Choroid plexus epithelial cell (primary cell): ENCODE measurements around the gene DLL1.

ENCODE experiments used
- DNase-seq: peaks from one replicate; pipeline ENCODE4 v3.0.0-alpha.2; 2010; ENCODE audit warnings: low read depth
- H3K4me3 ChIP-seq: 2 replicates; pipeline ENCODE4 v1.5.1; 2011; ENCODE audit warnings: low read depth, mild to moderate bottlenecking, control low read depth, low read length, moderate library complexity
- TF ChIP-seq, protein P1 (sequence below): conservative IDR thresholded peaks from 2 replicates; pipeline ENCODE4 v1.5.1; 2011; ENCODE audit warnings: low read depth, mild to moderate bottlenecking, control low read depth, inconsistent platforms, low read length, moderate library complexity

DLL1 gene

GRCh38 chr6:170271771-170272314 lies 19.0 kb downstream of the DLL1 start:
- TF ChIP-seq, protein P1, sequence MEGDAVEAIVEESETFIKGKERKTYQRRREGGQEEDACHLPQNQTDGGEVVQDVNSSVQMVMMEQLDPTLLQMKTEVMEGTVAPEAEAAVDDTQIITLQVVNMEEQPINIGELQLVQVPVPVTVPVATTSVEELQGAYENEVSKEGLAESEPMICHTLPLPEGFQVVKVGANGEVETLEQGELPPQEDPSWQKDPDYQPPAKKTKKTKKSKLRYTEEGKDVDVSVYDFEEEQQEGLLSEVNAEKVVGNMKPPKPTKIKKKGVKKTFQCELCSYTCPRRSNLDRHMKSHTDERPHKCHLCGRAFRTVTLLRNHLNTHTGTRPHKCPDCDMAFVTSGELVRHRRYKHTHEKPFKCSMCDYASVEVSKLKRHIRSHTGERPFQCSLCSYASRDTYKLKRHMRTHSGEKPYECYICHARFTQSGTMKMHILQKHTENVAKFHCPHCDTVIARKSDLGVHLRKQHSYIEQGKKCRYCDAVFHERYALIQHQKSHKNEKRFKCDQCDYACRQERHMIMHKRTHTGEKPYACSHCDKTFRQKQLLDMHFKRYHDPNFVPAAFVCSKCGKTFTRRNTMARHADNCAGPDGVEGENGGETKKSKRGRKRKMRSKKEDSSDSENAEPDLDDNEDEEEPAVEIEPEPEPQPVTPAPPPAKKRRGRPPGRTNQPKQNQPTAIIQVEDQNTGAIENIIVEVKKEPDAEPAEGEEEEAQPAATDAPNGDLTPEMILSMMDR: no peak
- H3K4me3 ChIP-seq: no peak overlapping the region
- DNase-seq: no peak

DNA sequence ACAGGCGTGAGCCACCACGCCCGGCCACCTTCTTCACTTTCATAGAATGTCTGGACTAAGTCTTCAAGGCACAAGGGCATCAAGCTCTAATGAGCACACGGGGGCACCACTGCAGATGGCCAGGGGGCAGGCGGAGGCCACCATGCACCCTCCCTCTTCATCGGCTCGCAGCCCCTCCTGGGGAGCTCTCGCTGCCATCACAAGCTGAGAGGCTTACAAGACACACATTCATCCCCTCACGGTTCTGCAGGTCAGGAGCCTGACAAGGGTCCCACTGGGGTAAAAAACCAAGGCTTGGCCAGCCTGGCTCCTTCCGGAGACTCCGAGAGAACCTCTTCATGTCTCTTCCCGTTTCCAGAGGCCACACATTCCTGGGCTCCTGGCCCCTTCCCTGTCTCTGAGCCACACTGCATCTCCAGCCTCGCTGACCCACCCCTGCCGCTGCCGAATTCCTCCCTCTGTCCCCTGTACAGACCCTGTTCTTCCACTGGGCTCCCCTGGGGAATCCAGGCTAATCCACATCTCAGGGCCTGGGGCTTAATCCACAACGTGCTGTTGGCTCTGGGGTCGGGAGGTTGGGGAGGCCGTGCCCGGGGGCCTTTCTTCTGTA lies 19.8 kb downstream of the DLL1 start:
- no peak for DNase-seq
- TF ChIP-seq, protein P1: no peak
- no peak overlapping the region for H3K4me3 ChIP-seq

- TF ChIP-seq, protein P1: no peak
- no peak overlapping the region for H3K4me3 ChIP-seq
- peak; percentile 41 for DNase-seq
These were observed 20.9 kb downstream of the DLL1 start for GRCh38 chr6:170269846-170270541.

DNA sequence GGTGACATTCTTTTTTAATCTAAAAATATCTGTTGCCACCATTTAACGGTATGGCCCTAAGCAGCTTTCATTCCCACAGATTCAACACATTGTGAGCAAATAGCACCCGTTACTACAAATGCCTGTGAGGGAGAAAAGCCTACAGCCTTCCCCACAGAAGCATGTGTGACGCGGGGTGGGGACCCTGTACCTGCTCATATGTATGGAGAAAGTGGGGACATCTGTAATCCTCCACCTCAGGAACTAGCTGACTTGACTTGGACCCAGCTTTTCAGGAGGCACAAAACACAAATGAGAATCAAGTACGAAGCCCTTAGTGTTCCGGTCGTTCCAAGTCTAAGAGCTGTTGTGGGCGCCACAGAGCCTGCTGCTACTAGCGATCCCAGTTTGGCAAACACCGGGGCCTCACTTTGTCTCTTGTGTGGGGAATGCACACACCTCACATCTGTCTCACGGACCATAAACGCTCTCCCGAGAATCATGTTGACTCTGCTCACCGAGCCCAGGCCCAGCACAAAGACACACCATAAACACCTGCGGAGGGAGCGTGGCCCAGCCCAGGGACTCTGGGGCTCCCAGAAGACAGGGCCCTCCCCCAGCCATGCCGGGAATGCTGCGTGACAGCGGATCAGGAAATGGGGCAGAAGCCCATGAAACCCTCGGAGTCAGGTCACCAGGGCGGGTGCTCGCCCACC lies 21.6 kb downstream of the DLL1 start:
- TF ChIP-seq, protein P1: no peak
- H3K4me3 ChIP-seq: no peak overlapping the region
- DNase-seq: no peak

DNA sequence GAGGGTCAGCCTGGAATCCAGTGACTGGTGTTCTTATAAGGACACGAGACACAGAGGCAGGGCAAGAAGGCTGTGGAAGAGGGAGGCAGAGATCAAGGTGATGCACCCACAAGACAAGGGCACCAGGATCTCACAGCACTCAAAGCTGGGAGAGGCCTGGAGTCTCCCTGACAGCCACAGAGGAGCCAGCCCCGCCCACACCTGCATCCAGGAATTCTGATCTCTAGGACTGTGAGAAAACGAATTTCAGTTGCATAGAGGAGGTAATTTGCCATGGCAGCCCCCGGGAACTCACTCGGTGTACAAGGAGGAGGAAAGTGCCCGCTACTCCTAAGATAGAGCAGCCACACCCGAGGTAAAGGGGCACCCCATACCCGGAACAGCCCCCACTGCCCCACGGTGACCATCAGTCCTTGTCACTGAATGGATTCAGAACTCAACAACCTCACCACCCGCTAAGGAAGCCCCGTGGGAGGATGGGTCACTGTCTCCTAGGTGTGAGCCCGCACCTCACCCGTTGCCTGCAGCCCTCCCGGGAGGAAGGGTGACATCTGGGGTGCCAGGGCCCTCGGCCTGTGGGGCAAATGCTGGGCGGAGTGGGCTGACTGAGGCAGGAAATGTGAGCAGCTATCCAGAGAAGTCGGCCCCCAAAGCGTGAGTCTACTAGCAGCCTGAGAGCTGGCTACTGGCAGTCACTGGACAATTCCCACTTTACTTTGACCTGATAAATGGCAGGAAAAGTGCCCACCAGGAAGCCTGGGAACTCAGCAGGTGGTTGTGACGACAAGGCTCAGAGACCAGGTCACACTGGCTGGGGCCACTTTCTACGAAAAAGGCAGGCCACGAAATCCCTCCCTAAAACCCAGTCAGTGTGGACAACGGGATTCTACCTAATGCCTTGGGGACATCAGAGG lies 22.4 kb downstream of the DLL1 start:
- H3K4me3 ChIP-seq: no peak overlapping the region
- TF ChIP-seq, protein P1: no peak
- no peak for DNase-seq

DNA sequence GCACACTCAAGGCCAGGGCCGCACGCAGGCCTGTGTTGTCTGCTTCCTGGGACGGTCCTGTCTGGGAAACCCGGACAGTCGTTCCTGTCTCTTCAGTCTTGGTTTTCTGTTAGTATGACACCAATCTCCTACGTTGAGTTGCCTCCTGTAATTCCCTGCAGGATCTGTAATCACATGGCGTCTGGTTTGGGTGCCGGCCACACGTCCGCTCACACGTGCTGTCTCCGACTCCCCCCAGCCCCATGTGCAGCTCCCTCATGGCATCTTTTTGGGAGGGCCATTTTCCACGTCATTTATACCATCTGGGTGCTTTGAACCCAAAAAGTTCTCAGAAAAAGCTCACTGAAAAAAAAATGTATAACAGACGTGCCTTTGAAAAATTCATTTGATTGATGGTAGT lies 23.2 kb downstream of the DLL1 start:
- H3K4me3 ChIP-seq: no peak overlapping the region
- TF ChIP-seq, protein P1: no peak
- no peak for DNase-seq
